SU-DHL-6 (cell line): ENCODE measurements around the gene ARHGEF19.

ENCODE experiments used
- CTCF ChIP-seq: fragments of 200-600 bp; sonication (generic); IDR thresholded peaks from one replicate; pipeline ENCODE4 v1.5.1; 2017; ENCODE audit warnings: antibody characterized with exemption, mild to moderate bottlenecking, low read length, moderate library complexity; ENCODE audit not compliant: insufficient read depth, poor library complexity, severe bottlenecking
- EZH2phosphoT487 ChIP-seq: fragments of 200-600 bp; sonication (generic), shearing (Covaris generic); conservative IDR thresholded peaks from 2 replicates; pipeline ENCODE4 v1.6.1; 2018; ENCODE audit warnings: mild to moderate bottlenecking, antibody characterized with exemption, low read length, moderate library complexity, mixed read lengths

GRCh38 chr1:16158993-16159831, 53.2 kb downstream of the ARHGEF19 start:
- TF ChIP-seq CTCF (no peak), EZH2phosphoT487 (no peak)
